ENCODE results near the gene CENPE.
"Not testable (repeated sequence)": the region's sequence is repeated elsewhere in the genome, so short reads cannot be mapped to it uniquely, and the experiment has no call there.

CENPE gene, protein sequence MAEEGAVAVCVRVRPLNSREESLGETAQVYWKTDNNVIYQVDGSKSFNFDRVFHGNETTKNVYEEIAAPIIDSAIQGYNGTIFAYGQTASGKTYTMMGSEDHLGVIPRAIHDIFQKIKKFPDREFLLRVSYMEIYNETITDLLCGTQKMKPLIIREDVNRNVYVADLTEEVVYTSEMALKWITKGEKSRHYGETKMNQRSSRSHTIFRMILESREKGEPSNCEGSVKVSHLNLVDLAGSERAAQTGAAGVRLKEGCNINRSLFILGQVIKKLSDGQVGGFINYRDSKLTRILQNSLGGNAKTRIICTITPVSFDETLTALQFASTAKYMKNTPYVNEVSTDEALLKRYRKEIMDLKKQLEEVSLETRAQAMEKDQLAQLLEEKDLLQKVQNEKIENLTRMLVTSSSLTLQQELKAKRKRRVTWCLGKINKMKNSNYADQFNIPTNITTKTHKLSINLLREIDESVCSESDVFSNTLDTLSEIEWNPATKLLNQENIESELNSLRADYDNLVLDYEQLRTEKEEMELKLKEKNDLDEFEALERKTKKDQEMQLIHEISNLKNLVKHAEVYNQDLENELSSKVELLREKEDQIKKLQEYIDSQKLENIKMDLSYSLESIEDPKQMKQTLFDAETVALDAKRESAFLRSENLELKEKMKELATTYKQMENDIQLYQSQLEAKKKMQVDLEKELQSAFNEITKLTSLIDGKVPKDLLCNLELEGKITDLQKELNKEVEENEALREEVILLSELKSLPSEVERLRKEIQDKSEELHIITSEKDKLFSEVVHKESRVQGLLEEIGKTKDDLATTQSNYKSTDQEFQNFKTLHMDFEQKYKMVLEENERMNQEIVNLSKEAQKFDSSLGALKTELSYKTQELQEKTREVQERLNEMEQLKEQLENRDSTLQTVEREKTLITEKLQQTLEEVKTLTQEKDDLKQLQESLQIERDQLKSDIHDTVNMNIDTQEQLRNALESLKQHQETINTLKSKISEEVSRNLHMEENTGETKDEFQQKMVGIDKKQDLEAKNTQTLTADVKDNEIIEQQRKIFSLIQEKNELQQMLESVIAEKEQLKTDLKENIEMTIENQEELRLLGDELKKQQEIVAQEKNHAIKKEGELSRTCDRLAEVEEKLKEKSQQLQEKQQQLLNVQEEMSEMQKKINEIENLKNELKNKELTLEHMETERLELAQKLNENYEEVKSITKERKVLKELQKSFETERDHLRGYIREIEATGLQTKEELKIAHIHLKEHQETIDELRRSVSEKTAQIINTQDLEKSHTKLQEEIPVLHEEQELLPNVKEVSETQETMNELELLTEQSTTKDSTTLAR (N-terminal part only)

DNA sequence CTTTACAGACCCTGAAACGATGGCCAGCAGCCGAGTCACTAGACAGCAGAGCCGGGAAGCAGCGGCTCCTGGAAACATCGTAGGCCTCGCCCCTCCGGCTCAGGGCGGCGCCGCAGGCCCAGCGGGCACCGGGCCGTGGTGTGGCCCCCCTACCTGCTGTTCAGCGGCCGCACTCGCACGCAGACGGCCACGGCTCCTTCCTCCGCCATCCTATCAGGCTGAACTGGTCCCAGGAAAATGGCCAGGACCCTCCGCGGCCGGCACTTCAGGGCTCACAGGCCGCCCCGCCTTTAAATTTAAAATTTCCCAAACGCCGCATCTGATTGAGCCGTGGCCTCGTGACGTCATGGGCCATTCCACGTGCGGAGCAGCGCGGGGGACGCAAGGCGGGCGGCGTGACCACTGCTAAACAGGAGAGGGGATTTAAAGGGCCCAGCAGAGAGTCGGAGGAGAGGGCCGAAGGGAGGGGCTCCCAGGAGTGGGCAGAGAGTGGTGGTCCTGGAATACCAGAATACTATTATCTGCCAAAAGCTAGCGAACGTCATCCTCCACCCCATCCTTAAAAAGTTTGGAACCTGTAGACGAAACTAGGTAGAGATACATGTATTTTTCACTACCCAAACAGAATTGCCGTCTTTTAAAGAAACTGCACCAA lies at the start of gene CENPE:
TSS of gene CENPE (minus strand) at position 233 of the 655 bp plus-strand sequence. CDS start at position 209, 24 bp downstream.
- peak; percentile 76 for DNase-seq

DNA sequence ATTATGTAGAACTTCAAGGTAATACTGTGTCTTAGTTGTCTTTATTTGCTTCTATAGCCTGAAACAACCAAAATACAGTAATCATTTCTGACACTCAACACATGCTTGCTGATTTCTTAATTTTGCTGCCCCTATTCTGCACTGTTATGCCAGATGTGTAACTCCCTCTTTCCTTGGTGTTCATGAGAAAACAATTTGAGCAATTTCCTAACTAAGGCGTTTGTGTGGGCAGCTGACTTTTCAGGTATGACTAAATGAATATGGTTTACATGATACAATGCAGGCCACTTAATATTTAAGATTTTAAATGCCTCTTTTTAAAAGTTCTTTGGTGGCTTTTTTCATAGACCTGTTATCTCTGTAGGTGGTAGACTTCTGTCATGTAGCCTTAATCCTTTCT lies 46.1 kb upstream of the CENPE start:
- DNase-seq, result no peak

DNA sequence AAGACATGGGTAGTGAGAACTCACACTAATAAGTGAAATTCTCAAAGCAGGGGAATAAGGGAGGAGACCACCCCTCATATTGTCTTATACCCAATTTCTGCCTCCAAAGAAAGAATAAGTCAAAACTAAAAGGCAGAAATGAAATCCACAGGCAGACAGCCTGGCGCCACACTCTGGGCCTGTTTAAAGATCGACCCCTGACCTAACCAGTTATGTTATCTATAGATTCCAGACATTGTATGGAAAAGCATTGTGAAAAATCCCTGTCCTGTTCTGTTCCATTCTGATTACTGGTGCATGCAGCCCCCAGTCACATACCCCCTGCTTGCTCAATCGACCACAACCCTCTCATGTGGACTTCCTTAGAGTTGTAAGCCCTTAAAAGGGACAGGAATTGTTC lies 32.8 kb upstream of the CENPE start:
- not testable (repeated sequence) for DNase-seq

DNA sequence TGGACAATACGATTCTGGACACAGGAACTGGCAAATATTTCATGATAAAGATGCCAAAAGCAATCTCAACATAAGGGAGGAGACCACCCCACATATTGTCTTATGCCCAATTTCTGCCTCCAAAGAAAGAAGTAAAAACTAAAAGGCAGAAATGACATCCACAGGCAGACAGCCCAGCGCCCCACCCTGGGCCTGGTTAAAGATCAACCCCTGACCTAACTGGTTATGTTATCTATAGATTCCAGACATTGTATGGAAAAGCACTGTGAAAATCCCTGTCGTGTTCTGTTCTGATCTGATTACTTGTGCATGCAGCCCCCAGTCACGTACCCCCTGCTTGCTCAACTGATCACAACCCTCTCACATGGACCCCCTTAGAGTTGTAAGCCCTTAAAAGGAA lies 25.4 kb upstream of the CENPE start:
- DNase-seq, result not testable (repeated sequence)

DNA sequence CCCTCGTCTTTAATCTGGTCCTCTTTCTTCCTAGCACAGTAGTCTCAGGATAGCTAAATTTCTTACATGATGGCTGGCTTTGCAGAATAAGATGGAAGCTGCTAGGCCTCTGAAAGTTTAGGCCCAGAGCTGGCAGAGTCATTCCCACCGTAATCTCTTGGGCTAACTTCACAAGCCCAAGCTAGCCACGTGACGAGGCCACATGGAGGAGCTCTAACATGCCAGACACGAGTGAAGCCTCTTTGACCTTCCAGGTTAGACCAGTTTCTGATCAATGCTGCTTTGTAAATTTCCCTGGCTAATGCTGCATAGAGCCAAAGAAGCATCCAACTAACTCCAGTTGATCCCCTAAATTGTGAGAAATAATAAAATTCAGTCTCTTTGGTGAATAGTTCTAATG lies 9.5 kb upstream of the CENPE start:
- DNase-seq, result no peak

DNA sequence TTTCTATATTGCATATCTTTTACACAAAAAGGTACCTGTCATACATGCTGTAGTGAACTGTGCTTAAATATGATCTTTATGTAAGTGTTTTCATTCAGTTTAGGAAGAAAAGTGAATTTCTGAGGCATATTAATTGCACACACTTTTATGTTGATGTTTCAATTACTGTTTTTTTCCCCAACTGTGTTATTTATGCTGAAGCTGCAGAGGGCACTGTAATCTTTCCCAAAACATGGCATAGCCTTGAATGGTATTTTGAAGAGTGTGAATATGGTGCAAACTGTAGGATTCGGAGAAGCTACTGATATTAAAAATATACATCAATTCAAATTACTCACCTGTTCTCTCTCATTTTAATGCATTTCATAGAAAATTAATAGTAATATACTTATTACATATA lies 6.0 kb upstream of the CENPE start:
- peak; percentile 16 for DNase-seq

DNA sequence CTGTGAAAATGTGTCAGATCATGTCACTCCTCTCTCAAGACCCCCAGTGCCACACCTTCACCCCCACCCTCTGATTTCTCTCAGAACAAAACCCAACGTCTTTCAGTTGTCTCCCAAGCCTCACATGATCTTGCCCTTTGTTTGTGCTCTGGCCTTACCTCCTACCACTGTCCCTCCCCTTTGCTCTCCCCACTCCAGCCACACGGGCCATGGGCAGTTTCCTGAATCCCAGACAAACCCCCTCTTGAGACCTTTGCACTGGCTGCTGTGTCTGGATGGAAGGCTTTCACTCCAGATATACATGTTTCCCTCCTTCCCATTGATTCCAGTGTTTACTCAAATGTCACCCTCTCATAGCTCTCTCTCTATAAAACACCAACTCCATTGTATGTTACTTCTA lies 3.6 kb upstream of the CENPE start:
- DNase-seq, result no peak

DNA sequence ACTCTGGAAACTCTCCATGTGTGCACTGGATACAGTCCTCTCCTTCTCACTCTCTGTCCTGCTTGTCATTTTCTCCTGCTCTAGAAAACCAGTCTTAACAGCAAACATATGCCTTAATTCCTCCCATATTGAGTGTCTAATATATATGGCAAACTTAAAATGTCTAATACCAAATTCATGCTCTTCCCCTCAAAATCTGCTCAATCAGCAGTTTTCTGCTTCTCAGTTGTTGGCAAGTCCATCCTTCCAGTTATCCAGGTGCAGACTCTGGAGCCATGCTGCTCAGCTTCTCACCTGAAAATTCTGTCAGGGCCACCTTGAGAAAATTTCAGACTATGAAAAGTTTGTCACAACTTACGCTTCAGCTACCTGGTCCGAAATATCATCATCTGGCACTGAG lies 3.1 kb upstream of the CENPE start:
- DNase-seq, result no peak

DNA sequence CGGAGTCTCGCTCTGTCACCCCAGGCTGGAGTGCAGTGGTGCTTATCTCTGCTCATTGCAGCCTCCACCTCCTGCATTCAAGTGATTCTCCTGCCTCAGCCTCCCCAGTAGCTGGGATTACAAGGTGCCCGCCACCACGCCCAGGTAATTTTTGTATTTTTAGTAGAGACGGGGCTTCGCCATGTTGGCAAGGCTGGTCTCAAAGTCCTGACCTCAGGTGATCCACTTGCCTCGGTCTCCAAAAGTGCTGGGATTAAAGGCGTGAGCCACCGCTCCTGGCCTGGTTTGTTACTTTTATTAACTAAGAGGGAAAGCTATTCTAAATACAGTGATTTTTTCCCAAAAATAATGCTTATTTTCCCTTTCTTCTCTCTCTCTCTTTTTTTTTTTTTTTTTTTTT lies 866 bp upstream of the CENPE start:
- no peak for DNase-seq

DNA sequence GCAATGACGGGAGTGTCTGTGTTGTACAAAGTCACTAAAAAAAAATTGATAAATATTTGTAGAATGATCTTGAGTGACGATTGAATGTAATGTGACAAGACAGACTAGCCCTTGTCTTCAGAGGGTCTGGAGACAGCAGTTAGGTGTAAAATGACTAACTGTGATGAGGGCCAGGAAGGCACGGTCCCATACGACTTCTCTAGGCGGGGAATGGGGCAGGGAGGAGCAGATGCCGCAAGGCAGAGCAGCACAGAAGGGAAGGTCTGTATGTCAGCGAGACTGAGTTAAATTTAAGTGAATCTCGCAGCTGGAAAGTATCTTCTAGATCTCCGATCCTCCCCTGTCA lies 405 bp downstream of the CENPE start:
- no peak for DNase-seq

DNA sequence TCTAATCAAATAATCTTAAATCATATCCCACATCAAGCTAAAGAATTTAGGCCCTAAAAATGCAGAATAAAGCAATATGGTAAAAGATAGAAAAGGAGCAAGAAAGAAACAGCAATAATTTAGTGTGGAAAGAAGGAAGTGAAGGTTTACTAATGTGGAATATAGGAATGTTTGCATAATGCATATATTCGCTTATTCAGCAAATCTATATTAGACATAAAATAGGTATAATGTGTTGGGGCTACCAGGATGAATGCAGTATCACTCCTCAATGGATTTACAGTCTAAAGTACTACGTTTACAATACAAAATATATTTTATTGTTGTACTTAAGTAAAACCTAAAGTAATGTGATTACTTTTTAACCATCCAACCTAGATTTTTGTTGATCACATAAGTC lies 4.7 kb downstream of the CENPE start:
- no peak for DNase-seq

DNA sequence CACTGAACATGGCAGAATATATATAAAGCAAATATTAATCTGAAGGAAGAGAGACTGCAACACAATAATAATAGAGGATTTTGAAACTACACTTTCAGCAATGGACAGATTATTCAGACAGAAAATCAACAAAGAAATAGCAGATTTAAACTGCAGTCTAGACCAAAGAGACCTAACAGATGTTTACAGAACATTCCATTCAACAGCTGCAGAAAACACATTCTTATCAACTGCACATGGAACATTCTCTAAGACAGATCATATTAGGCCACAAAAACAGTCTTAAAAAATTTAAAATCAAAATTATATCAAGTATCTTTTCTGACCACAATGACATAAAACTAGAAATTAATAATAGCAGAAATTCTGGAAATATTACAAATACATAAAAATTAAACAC lies 27.1 kb downstream of the CENPE start:
- no peak for DNase-seq

DNA sequence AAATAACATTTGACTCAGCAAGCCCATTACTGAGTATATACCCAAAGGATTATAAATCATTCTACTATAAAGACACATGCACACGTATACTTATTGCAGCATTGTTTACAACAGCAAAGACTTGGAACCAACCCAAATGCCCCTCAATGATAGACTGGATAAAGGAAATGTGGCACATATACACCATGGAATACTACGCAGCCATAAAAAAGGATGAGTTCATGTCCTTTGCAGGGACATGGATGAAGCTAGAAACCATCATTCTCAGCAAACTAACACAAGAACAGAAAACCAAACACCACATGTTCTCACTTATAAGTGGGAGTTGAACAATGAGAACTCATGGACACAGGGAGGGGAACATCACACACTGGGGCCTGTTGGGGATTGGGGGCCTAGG lies 28.4 kb downstream of the CENPE start:
- not testable (repeated sequence) for DNase-seq

DNA sequence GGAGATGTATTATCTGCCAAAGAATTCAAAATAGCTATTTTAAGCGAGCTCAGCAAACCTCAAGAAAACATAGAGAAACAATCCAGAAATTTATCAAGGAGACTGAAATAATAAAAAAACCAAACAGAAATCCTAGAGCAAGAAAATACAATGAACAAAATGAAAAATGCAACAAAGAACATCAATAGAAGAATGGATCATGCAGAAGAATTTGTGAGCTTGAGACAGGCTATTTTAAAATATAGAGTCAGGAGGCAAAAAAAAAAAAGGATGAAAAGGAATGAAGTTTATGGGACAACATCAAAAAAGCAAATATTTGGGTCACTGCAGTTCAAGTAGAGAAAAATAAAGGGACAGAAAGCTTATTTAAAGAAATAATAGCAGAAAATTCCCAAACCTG lies 29.1 kb downstream of the CENPE start:
- no peak for DNase-seq

DNA sequence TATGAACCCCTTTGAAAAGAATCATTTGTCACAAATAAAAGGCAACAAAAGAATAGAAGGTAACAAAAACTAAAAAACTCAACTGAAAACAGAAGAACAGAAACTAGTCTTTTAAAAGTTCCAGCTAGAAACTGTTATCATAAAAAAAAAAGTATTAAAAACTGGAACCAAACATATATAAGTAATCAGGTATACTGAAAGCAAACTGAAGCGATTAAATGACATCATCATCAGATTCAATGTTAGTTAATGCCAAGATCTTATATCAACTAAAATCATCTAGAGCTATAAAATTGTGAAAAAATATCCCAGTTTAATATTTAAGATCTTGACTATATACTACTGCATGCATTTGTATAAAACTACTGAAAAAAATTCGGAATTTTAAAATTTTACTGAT lies 36.0 kb downstream of the CENPE start:
- no peak for DNase-seq

DNA sequence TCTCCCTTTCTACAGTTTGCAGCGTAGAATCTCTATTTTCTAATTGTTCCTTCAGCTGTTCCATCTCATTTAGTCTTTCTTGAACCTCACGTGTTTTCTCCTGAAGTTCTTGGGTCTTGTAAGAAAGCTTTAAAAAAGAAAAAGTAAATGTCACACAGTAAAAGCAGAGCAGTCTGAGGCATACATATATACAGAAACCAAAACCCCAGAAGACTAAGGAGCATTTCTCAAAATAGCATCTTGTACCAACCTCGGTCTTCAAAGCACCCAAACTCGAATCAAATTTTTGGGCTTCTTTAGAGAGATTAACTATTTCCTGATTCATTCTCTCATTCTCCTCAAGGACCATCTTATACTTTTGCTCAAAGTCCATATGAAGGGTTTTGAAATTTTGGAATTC lies 39.4 kb downstream of the CENPE start:
- DNase-seq, result no peak

DNA sequence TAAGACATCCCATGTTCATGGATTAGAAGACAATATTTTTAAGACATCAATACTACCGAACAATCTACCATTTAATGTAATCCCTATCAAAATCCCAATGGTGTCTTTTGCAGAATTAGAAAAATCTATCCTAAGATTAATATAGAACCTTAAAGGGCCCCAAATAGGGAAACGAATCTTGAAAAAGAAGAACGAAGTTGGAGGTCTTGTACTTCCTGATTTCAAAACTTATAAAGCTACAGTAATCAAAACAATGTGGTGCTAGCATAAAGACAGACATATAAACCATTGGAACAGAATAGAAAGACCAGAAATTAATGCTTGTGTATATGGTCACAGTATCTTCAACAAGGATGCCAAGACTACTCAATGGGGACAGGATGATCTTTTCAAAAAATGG lies 42.0 kb downstream of the CENPE start:
- DNase-seq, result no peak

DNA sequence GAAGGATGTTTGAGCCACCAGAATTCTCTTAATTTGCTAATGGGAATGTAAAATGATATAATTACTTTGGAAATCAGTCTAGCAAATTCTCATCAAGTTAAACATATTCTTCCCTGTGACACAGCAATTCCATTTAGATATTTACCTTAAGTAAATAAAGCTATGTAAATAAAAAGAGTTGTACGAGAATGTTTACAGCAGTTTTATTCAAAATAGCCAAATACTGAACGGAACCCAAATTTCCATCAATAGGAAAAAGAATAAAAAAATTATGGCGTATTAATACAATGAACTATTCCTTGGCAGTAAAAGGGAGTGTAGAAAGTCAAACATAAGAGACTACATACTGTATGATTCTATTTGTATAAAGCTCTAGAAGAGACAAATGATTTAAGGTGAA lies 45.8 kb downstream of the CENPE start:
- no peak for DNase-seq

DNA sequence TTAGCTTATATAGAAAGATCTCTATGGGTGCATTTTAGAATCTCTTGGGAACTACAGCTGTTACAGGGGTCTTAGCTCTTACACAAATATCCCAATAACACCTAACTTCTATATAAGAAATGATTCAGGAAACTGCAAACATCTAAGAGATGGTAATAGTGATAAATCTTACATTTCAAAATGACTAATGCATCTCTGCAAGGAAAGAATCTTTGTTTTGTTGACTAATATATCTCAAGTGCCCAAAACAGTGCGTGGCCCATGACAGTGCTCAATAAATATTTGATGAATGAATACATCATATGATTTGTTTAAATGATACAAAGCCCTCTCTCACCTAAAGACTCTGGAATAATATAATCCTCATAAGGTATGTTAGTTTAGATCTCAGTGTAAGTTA lies 47.5 kb downstream of the CENPE start:
- no peak for DNase-seq

DNA sequence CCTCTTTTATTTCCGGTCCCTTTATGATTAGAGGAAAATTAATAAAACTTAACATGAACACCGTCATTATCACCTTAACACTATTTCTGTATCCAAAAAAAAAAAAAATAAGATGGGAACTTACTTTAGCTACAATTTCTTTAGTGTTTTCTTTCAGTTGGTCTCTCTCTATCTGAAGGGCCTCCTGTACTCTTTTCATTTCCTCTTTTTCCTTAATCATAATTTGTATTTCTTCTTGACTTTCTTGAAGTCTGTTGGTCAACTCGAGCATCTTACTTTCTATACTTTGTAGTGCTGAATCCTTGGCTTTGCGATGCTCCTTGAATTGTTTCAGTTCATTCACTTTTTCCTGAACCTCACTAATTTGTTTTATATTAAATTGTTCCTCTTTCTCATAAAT lies 53.2 kb downstream of the CENPE start:
- DNase-seq, result no peak

DNA sequence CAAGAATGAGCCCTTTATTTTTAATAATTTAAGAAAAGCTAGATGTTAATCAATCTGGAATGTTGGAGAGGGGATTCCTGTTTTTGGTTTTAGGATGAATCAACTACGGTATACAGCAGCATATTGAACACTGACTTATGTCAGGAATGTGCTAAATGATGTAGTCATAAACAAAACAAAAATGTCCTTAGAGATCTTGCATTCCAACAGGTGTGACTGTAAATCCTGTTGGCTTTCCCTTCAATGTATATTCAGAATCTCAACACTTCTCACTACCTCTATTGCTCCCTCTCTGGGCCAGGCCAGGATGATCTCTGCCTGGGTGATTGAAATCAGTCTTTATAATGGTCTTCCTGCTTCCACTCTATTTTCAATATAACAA lies 60.7 kb downstream of the CENPE start:
- no peak for DNase-seq

DNA sequence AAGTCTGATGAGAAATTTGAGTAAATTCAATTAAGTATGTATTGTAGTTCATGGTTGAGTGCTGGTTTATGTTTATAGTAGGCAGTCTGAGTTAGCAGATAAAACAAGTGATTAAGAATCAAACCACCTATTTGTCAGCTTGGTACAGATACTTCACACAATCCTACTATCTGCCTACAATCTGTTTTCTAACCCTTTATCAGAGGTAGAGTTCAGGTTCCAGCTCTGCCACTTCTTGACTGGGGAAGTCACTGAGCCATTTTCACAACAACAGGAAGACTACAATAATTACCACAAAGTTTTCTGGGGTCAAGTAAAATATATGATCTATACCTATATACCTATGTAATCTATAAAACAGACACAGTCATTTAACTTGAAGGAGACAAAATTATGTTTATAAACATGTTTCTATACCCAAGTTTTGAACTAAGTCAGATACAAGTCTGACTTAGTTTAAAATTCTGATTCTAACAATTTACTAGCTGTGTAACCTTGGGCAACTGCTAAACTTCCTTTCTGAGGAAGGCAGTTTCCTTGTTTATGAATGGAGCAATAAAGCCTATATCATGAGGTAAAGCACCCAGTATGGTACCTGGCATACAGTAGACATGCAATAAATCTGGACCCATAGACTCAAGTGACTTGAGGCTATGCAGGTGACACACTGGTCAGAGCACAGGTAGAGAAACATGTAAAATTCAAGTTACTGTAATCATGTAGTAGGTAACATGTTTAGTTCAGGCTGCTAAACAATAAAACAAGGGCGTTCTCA lies 61.3 kb downstream of the CENPE start:
- DNase-seq, result no peak

All from NCI-H2227 treated with DMSO at 0.1 percent for 48 hours (cell line).